ENCODE data around the gene CEP170B.
"Not testable (repeated sequence)": the region's sequence is repeated elsewhere in the genome, so short reads cannot be mapped to it uniquely, and the experiment has no call there.

CEP170B gene

DNA sequence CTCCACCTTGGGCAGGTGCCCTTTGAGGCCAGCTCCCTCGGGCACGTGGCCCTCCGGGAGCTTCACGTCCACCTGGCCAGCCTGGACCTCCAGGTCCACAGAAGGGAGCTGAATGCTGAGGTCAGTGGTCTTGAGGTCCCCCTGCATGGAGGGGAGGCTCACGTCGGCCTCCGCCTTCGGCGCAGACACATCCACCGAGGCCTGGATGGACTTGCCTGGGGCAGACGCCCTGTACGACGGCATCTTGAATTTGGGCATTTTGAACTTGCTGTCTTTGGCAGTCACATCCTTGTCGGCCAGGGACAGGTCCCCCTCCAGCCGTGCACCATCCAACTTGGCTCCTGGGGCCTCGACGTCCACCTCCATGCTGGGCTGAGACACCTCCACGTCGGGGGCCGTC is 80.2 kb downstream of the CEP170B start:
- not testable (repeated sequence) for H3K27ac ChIP-seq; H3K36me3 ChIP-seq; H3K9me3 ChIP-seq (ENCODE audit: severe bottlenecking); H3K4me3 ChIP-seq (ENCODE audit: low read depth, low read length); H3K27me3 ChIP-seq (ENCODE audit: insufficient read depth, low read depth, severe bottlenecking)
- DNase-seq: peak; percentile 2

Data from WERI-Rb-1 (cell line).